GM12801 (cell line): ENCODE results near the gene MAPKAP1.

ENCODE experiments used
- TF ChIP-seq, protein P1 (sequence below): IDR thresholded peaks from one replicate; pipeline ENCODE4 v1.5.1; 2011; ENCODE audit warnings: control low read depth; ENCODE audit not compliant: insufficient read length; ENCODE audit errors: extremely low read depth

MAPKAP1 gene

DNA sequence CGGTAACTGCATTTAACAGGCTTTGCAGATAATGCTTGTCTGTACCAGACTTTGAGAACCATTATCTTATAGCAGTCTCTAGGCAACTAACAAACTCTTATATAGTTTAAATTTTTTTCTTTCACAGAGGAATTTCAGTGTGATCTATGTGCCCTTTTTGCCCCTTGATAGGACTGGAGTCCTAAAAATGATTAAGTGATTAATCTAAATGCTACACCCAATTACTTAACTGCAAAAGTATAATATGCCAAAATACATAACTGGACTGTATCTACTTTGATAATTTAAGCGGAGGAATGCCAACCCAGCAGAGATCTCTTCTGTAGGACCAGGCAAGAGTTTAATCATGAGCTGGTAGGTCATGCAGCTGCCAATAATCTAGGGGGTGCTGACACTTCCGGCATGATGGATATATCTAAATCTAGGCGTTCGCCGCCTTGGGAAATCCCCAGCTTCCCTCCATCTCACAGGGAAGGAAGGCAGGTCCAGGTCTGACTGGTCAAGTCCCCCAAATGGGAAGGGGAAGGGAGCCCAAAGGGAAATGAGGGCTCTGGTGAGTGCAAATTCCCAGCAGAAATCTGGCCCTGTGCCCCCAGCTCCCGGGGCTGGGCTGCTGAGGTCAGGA is 239.8 kb downstream of the MAPKAP1 start:
- TF ChIP-seq, protein P1, sequence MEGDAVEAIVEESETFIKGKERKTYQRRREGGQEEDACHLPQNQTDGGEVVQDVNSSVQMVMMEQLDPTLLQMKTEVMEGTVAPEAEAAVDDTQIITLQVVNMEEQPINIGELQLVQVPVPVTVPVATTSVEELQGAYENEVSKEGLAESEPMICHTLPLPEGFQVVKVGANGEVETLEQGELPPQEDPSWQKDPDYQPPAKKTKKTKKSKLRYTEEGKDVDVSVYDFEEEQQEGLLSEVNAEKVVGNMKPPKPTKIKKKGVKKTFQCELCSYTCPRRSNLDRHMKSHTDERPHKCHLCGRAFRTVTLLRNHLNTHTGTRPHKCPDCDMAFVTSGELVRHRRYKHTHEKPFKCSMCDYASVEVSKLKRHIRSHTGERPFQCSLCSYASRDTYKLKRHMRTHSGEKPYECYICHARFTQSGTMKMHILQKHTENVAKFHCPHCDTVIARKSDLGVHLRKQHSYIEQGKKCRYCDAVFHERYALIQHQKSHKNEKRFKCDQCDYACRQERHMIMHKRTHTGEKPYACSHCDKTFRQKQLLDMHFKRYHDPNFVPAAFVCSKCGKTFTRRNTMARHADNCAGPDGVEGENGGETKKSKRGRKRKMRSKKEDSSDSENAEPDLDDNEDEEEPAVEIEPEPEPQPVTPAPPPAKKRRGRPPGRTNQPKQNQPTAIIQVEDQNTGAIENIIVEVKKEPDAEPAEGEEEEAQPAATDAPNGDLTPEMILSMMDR = no peak

DNA sequence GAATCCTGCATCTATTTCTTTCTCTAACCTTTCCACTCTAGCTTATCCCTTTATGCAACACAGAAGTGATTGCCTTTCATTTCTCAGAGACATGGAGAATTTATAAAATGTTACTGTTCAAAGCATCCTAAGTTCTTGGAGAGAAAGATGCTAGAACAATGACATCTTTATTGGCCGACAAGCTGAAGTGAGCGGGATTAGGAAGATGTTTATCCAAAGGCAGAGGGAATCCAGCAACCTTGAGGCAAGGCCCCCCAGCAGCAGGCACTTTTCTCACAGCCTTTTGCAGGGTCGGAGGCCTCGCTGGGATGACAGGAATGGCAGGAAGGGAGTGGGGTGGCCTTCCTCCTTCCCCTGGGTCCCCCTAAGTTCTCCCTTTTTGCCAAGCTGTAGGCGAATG is 240.6 kb downstream of the MAPKAP1 start:
- TF ChIP-seq, protein P1 = no peak

DNA sequence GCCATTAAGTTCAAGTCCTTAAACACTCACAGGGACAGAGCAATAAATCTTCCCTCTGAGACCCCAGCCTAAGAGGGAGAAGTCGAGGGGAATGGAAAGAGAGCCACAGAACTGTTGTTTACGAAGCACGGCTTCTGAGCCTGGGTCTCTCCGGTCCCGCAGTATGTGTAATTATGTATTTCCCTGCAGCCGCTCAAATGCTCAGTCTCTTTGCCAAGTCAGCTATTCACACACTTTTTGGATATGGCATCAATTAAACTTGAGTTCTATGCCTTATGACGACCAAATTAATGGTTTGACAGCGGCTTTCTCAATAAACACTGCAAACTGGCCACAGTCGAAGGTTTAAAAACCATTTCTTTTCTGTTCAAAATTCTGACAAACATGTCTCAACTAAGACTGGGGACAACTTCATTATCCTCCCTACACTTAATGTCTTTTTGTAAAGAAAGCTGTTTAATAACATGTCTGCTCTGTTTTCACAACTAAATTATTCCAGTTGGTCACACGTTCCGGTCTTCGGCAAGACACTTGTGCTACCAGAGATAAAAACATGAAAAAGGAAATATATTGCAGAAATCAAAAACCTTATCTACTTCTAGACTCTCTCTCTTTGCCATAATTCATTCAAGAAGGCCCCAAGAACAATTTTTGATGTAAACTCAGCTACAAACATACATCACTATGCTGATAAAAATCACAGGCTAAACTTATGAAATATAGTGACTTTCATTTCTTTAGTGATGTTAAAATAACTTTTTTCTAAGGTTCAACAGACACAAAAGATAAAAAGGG is 242.2 kb downstream of the MAPKAP1 start:
- TF ChIP-seq, protein P1 = no peak

DNA sequence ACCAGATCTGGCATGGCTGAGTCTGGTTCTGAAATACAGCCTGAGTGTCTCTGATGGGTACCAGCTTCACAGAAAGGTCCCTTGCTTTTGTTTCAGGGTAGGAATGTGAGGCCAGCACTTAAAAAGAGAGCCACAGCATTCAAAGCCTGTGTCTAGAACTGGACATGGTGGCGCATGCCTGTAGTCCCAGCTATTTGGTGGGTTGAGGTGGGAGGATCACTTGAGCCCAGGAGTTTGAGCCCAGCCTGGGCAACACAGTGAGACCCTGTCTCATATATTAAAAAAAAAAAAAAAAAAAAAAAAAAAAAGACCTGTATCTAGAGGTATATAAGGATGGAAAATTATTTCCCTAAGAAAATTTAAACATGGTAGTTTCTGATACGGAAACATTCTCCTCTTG is 243.1 kb downstream of the MAPKAP1 start:
- TF ChIP-seq, protein P1 = no peak

- TF ChIP-seq, protein P1 = no peak
Measured at GRCh38 chr9:125462861-125463291, 244.1 kb downstream of the MAPKAP1 start.

- TF ChIP-seq, protein P1 = no peak
Measured at GRCh38 chr9:125461636-125462190, 245.3 kb downstream of the MAPKAP1 start.

DNA sequence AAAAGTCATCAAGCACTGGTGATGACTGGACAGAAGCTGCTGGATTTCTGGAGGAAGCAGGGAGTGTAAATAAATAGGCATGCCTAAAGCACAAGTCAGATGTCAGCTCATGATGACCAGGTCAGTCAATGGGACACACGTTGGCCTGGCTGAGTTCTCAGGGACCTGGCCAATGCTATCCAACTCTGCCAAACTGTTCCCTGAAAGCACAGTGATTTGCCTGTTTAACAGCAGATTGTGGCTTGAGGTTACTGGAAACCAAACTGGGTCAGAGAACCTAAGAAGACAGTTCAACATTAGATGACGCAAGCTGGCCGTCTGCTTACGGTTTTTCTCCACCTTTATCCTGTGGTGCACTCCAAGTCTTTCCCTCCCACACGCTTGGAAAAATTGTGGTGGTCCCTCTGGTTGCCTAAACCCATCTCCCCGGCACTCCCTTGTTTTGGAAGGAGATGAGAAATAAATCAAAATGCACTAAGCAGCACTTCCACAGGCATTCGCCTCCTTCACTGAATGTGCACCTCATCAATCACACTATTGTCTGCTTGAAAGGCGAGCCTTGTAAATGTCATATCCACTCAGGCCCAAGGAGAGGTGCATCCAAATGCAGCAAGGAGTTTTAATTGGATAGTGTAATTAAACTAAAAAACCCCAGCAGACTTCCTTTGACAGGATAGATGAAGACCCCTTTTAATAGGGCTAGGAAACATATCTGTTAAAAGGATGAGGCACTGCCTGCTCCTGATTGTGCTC is 245.9 kb downstream of the MAPKAP1 start:
- TF ChIP-seq, protein P1 = no peak
